Ascending aorta (tissue), 2 donors: ENCODE measurements around the gene PLD3. TPM values are rescaled to one million over a fixed set of nuclear protein-coding genes. Genes with fewer than 3 reads are reported as not detected.
"Not testable (repeated sequence)": the region's sequence is repeated elsewhere in the genome, so short reads cannot be mapped to it uniquely, and the experiment has no call there.

ENCODE experiments used
- DNase-seq, 2 donors: peaks; one replicate each; pipeline ENCODE4 v3.0.0-alpha.2; 2019; ENCODE audit warnings: low spot score in 2 of 2
- H3K27ac ChIP-seq, 2 donors: fragments of 200-600 bp; sonication (generic); one replicate each; pipeline ENCODE4 v1.5.1; 2016 to 2017; ENCODE audit warnings: mild to moderate bottlenecking in 1 of 2
- H3K27me3 ChIP-seq: fragments of 200-600 bp; sonication (generic); one replicate; pipeline ENCODE4 v1.5.1; 2017
- H3K36me3 ChIP-seq, 2 donors: fragments of 200-600 bp; sonication (generic); one replicate each; pipeline ENCODE4 v1.5.1; 2016
- H3K4me1 ChIP-seq, 2 donors: fragments of 200-600 bp; sonication (generic); one replicate each; pipeline ENCODE4 v1.5.1; 2016 to 2017; ENCODE audit warnings: mild to moderate bottlenecking in 1 of 2
- H3K4me3 ChIP-seq, 2 donors: fragments of 200-600 bp; sonication (generic); one replicate each; pipeline ENCODE4 v1.5.1; 2016 to 2017; ENCODE audit warnings: mild to moderate bottlenecking in 1 of 2
- H3K9me3 ChIP-seq, 2 donors: fragments of 200-600 bp; sonication (generic); one replicate each; pipeline ENCODE4 v1.5.1; 2016
- intact Hi-C: fragments of 100-400 bp; cut with DNase I; formaldehyde crosslinking; loops from one replicate; pipeline ENCODE4 v1.15.1; 2023
- total RNA-seq: library from RNA; depleted of rRNA; stranded (reverse); fragments of >200 nt; gene quantifications from one replicate; pipeline ENCODE4 v1.1.0, GENCODE V29; 2016
- TF ChIP-seq, protein P1 (sequence below), 3 experiments: fragments of 200-600 bp in 2 of 3; fragments of 450-650 bp in 1 of 3; sonication (generic) in 2 of 3; IDR thresholded peaks; one replicate each; pipeline ENCODE4 v1.5.1; 2016 to 2019; ENCODE audit warnings: antibody characterized with exemption in 3 of 3, mild to moderate bottlenecking in 1 of 3, moderate library complexity in 1 of 3

Gene PLD3
- total RNA-seq, 1 donor from 2014 or later = 345 TPM

DNA sequence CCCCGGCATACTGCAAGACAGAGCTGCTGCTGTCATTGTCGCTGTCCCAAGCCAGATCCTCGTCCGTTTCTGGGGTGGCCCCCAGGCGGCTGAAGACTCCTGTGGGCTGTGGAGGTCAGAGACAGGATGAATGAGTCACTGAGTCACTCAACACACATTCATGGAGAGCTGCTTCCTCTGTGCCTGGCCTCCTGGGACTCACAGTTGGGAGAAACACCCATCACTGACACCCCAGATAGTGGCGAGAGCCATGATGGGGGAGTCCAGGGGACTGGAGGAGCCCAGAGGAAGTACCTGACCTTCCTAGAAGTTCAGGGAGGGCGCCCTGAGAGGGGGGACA, 26.3 kb upstream of the PLD3 start:
- intact Hi-C loops = no loop called here
- H3K4me1 ChIP-seq = no peaks in the 10 kb centered on the region
- no peak for DNase-seq
- no peak overlapping the region for H3K27ac ChIP-seq
- TF ChIP-seq, protein P1, sequence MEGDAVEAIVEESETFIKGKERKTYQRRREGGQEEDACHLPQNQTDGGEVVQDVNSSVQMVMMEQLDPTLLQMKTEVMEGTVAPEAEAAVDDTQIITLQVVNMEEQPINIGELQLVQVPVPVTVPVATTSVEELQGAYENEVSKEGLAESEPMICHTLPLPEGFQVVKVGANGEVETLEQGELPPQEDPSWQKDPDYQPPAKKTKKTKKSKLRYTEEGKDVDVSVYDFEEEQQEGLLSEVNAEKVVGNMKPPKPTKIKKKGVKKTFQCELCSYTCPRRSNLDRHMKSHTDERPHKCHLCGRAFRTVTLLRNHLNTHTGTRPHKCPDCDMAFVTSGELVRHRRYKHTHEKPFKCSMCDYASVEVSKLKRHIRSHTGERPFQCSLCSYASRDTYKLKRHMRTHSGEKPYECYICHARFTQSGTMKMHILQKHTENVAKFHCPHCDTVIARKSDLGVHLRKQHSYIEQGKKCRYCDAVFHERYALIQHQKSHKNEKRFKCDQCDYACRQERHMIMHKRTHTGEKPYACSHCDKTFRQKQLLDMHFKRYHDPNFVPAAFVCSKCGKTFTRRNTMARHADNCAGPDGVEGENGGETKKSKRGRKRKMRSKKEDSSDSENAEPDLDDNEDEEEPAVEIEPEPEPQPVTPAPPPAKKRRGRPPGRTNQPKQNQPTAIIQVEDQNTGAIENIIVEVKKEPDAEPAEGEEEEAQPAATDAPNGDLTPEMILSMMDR (IDR thresholded peaks at IDR 0.05) = no peak
- peaks cover 69 to 73% of the 10 kb centered on the region in 2 donors for H3K36me3 ChIP-seq
- H3K4me3 ChIP-seq = no peak overlapping the region
- H3K9me3 ChIP-seq = no peaks in the 10 kb centered on the region
- H3K27me3 ChIP-seq = no peaks in the 10 kb centered on the region

DNA sequence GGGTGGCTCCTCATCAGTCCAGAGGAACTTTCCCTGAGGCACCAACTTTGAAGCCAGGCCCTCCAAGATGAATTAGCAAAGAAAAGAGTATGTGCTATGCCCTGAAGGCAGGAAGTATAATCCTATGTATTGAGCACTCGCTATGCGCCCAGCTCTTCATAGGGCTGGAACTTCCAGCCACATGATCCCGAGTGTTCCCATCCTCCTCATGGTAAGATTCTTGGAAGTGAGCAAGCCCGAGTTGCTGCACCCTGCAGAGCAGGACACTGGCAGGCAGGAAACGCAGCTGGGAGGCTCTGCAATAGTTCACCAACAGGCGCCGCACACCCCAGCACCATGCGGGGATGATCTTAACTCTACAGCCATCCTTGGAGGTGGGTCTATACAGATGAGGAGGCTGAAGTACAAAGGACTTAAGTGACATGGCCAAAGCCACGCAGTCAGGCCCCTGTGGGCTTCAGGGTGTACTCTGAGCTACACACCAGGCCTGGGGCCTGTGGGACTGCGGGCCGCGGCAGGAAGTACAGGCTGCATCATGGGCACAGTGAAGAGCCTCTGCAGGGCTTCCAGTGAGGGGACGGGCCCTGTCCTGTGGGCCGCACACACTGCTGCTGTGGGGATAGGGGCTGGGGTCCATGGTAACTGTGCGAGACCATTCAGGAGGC, 25.4 kb upstream of the PLD3 start:
- Histone ChIP-seq H3K4me3 (no peak overlapping the region), H3K27me3 (no peaks in the 10 kb centered on the region), H3K27ac (no peak overlapping the region), H3K9me3 (no peaks in the 10 kb centered on the region), H3K4me1 (no peaks in the 10 kb centered on the region), H3K36me3 (peaks cover 78% of the 10 kb centered on the region in 2 donors)
- DNase-seq = no peak
- TF ChIP-seq, protein P1 (IDR thresholded peaks at IDR 0.05) = no peak
- intact Hi-C loops = no loop called here

DNA sequence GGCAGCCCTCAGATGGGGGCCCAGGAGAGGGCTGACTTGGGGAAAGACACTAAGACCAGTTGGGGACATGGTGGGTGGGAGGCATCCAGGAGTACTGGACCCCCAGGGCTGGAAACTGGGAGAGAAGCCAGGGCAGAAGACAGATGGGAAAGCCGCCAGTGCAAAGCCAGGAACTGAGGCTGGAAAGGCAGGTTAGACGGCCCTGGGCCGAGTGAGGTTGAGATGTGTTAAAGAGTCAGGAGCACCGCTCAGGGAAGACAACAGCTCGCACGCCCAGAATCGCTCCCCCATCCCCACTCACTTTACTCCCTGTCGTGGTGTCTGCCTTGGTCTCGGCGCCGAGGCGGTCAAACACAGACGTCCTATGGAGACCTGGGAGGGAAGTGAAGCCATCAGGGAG, 24.8 kb upstream of the PLD3 start:
- intact Hi-C loops = no loop called here
- Histone ChIP-seq H3K36me3 (peaks cover 80 to 83% of the 10 kb centered on the region in 2 donors), H3K9me3 (no peaks in the 10 kb centered on the region), H3K4me3 (no peak overlapping the region), H3K27me3 (no peaks in the 10 kb centered on the region), H3K27ac (no peak overlapping the region), H3K4me1 (no peaks in the 10 kb centered on the region)
- no peak for DNase-seq
- TF ChIP-seq, protein P1 (IDR thresholded peaks at IDR 0.05) = no peak

DNA sequence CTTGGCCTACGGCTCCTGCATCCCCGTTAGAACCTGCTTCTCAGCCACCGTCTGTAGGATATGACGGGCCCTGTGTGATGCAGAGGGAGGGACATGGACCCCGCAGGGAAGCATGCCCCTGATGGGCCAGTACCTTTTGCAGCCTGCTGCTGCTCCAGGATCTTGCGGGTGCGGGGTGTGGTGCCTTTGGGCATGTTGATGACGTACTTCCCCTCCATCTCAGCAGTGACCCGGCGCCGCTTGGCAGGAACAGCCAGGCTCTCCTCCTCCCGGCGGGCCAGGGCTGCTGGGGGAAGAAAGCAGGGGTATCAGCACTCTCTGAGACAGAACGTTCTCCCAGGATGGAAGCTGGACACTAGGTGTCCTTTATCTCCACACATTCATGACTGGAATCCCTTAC, 22.3 kb upstream of the PLD3 start:
- DNase-seq = no peak
- peaks cover 94 to 99% of the 10 kb centered on the region in 2 donors for H3K36me3 ChIP-seq
- intact Hi-C loops = no loop called here
- no peaks in the 10 kb centered on the region for H3K4me1 ChIP-seq
- H3K9me3 ChIP-seq = no peaks in the 10 kb centered on the region
- TF ChIP-seq, protein P1 (IDR thresholded peaks at IDR 0.05) = no peak
- H3K27me3 ChIP-seq = no peaks in the 10 kb centered on the region
- H3K4me3 ChIP-seq = no peak overlapping the region
- H3K27ac ChIP-seq = no peak overlapping the region

DNA sequence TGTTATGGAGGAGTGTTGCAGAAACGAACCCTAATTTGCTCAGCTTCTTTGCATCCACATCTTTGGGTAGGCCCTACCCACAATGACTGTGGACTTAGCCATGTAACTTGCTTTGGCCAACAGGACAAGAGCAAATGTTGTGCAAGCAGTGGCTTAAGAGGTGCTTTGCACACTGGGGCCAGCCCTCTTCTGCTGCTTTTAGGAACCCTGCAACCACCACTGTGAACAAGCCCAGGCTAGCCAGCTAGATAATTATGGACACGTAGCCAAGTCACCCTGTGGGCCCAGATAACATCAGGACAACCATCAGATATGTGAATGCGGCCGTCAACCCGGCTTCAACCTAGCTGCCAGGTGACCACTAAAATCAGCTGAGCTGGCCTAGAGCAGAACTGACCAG, 17.4 kb upstream of the PLD3 start:
- H3K9me3 ChIP-seq = no peaks in the 10 kb centered on the region
- peaks cover 90 to 96% of the 10 kb centered on the region in 2 donors for H3K36me3 ChIP-seq
- H3K4me1 ChIP-seq = no peaks in the 10 kb centered on the region
- H3K27me3 ChIP-seq = no peaks in the 10 kb centered on the region
- no peak overlapping the region for H3K27ac ChIP-seq
- TF ChIP-seq, protein P1 (IDR thresholded peaks at IDR 0.05) = no peak
- no peak overlapping the region for H3K4me3 ChIP-seq
- no peak for DNase-seq
- intact Hi-C loops = no loop called here

DNA sequence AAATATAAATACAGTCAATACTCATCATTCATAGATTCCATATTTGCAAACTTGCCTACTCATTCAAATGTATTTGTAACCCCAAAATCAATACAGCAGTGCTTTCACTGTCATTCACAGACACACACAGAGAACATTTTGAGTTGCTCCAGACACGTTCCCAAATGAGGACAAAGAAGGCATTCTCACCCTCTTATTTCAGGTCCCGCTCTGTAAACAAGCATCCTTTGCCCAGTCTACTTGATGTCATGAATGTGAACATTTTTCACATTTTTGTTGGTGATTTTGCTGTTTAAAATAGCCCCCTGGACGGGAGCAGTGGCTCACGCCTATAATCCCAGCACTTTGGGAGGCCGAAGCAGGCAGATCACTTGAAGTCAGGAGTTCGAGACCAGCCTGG, 15.8 kb upstream of the PLD3 start:
- H3K27me3 ChIP-seq = no peaks in the 10 kb centered on the region
- H3K4me1 ChIP-seq = no peaks in the 10 kb centered on the region
- H3K36me3 ChIP-seq = peaks cover 78 to 86% of the 10 kb centered on the region in 2 donors
- no peak overlapping the region for H3K4me3 ChIP-seq
- intact Hi-C loops = no loop called here
- TF ChIP-seq, protein P1 (IDR thresholded peaks at IDR 0.05) = no peak
- no peak for DNase-seq
- H3K9me3 ChIP-seq = no peaks in the 10 kb centered on the region
- no peak overlapping the region for H3K27ac ChIP-seq

DNA sequence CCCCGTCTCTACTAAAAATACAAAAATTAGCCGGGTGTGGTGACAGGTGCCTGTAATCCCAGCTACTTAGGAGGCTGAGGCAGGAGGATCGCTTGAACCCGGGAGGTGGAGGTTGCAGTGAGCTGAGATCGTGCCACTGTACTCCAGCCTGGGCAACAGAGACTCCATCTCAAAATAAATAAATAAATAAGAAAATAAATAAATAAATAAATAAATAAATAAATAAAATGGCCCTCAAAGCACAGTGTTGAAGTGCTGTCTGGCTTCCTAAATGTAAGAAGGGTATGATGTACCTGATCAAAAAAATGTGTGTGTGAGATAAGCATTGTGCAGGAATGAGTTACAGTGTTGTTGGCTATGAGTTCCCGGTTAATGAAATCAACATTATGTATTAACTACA, 15.4 kb upstream of the PLD3 start:
- intact Hi-C loops, H3K27ac ChIP-seq, H3K27me3 ChIP-seq, H3K9me3 ChIP-seq, H3K4me3 ChIP-seq, DNase-seq, H3K4me1 ChIP-seq: not testable (repeated sequence)
- peaks cover 74 to 82% of the 10 kb centered on the region in 2 donors for H3K36me3 ChIP-seq
